Spleen (tissue), 13 donors: ENCODE results near the gene HPDL. TPM values are rescaled to one million over a fixed set of nuclear protein-coding genes. Genes with fewer than 3 reads are reported as not detected.
"Not testable (repeated sequence)": the region's sequence is repeated elsewhere in the genome, so short reads cannot be mapped to it uniquely, and the experiment has no call there.

Experiments used
- DNase-seq: peaks from one replicate; pipeline ENCODE4 v3.0.0-alpha.2; 2020
- H3K27ac ChIP-seq, 8 donors: fragments of 200-600 bp; sonication (generic) in 7 of 8; 1 replicate in 4 of 8; 2 replicates in 4 of 8; pipeline versions ENCODE4 v1.5.0 to v1.8.0; 2016 to 2021; ENCODE audit warnings: inconsistent platforms in 4 of 8, mild to moderate bottlenecking in 4 of 8, moderate library complexity in 1 of 8
- H3K27me3 ChIP-seq, 7 donors: fragments of 200-600 bp; sonication (generic) in 6 of 7; replicated peaks in 1 of 7; 1 replicate in 4 of 7; 2 replicates in 3 of 7; pipeline versions ENCODE4 v1.5.0 to v1.8.0; 2016 to 2021; ENCODE audit warnings: inconsistent platforms in 3 of 7, mild to moderate bottlenecking in 1 of 7
- H3K36me3 ChIP-seq, 6 donors: fragments of 200-600 bp; sonication (generic) in 5 of 6; 1 replicate in 4 of 6; 2 replicates in 2 of 6; pipeline versions ENCODE4 v1.5.0 to v1.8.0; 2016 to 2021; ENCODE audit warnings: inconsistent platforms in 2 of 6
- H3K4me1 ChIP-seq, 6 donors: fragments of 200-600 bp; sonication (generic) in 5 of 6; 1 replicate in 3 of 6; 2 replicates in 3 of 6; pipeline versions ENCODE4 v1.5.0 to v1.8.0; 2016 to 2021; ENCODE audit warnings: inconsistent platforms in 3 of 6
- H3K4me3 ChIP-seq, 8 donors: fragments of 200-600 bp; sonication (generic) in 7 of 8; 1 replicate in 4 of 8; 2 replicates in 4 of 8; pipeline versions ENCODE4 v1.5.0 to v1.8.0; 2016 to 2021; ENCODE audit warnings: inconsistent platforms in 4 of 8, mild to moderate bottlenecking in 4 of 8, moderate library complexity in 2 of 8
- H3K9me3 ChIP-seq, 8 donors: fragments of 200-600 bp; sonication (generic) in 7 of 8; 1 replicate in 4 of 8; 2 replicates in 4 of 8; pipeline versions ENCODE4 v1.5.0 to v1.8.0; 2016 to 2021; ENCODE audit warnings: inconsistent platforms in 4 of 8
- CTCF ChIP-seq, 11 experiments: fragments of 200-600 bp in 7 of 11; fragments of 450-650 bp in 4 of 11; sonication (generic) in 4 of 11; IDR thresholded peaks in 8 of 11; conservative IDR thresholded peaks in 3 of 11; 1 replicate in 7 of 11; 2 replicates in 4 of 11; pipeline versions ENCODE4 v1.4.0 to v1.8.0; 2016 to 2021; ENCODE audit warnings: antibody characterized with exemption in 11 of 11, inconsistent platforms in 4 of 11, mild to moderate bottlenecking in 1 of 11
- POLR2A ChIP-seq, 3 donors: fragments of 450-650 bp; IDR thresholded peaks; one replicate each; pipeline ENCODE4 v1.5.1; 2017; ENCODE audit warnings: antibody characterized with exemption in 3 of 3, mild to moderate bottlenecking in 1 of 3
- POLR2AphosphoS5 ChIP-seq, 3 donors: sonication (generic); formaldehyde crosslinking; IDR thresholded peaks; one replicate each; pipeline ENCODE4 v1.5.1; 2017; ENCODE audit warnings: antibody characterized with exemption in 3 of 3
- WGBS, 5 donors: extraction: QIAGEN DNeasy Blood & Tissue Kit in 3 of 5; methylation state at CpG; one replicate each; pipeline versions ENCODE4 v1.1.5 to v1.1.7; 2013 to 2018; 5-methylcytosine and 5-hydroxymethylcytosine counted together
- intact Hi-C: fragments of 100-400 bp; cut with DNase I; formaldehyde crosslinking; loops from one replicate; pipeline ENCODE4 v1.15.0; 2023; ENCODE audit warnings: low total_unique reads
- long read RNA-seq, 2 donors: transcript quantifications; one replicate each; lab custom pipeline, GENCODE V29; 2026
- polyA plus RNA-seq, 3 donors: library from polyadenylated mRNA; stranded (reverse); fragments of 200-250 nt; gene quantifications; one replicate each; pipeline ENCODE4 v1.2.1, GENCODE V29; 2013
- total RNA-seq, 7 donors: library from RNA; depleted of rRNA in 3 of 7; stranded (reverse); fragments of >200 nt in 3 of 7; fragmentation: NEBNext Ultra II Directional in 4 of 7; extraction: Animal tissue kit (Norgen Biotek cat#: 25700) in 4 of 7; gene quantifications; one replicate each; pipeline versions ENCODE4 v1.1.0 to v1.2.1, GENCODE V29; 2016 to 2021
- donor health status: healthy with polysubstance abuse.
- donor health status: DM: no; HTN: no; CAD: no; lungs with moderate emphysema.
- donor health status: DM: no; HTN: no; CAD: no.
- donor health status: Bipolar disorder and iron deficiency.
- donor health status: healthy.
- donor health status: DM: no; HTN: no; CAD: no.
- donor health status: DM: yes; HTN: yes; CAD: no.

Gene HPDL
- total RNA-seq (1 to 10 TPM in 4 of 7 donors, under 1 TPM in 3; 0.73 to 3.7 (median 1.3) TPM), polyA plus RNA-seq (1 to 10 TPM; 2.3 to 4.6 (median 3.5) TPM)
- long read RNA-seq, donor 1, partial matches to known transcripts = 0 of 4 reads
- long read RNA-seq, donor 1, other reads (novel, unspliced or antisense) = 0 of 4 reads
- long read RNA-seq, donor 2, partial matches to known transcripts = 0 of 2 reads
- long read RNA-seq, donor 2, other reads (novel, unspliced or antisense) = 0 of 2 reads

GRCh38 chr1:45326627-45327623, at the start of gene HPDL:
Gene HPDL (plus strand): TSS chr1:45326895. CDS start chr1:45327149, 254 bp downstream.
- DNase-seq = peak; percentile 89
- Histone ChIP-seq H3K4me3 (peak within 1 kb of the TSS; percentile 45 to 82 (median 51)), H3K9me3 (no peaks in the 10 kb centered on the region), H3K27ac (peak within 1 kb of the TSS in 4 of 8 donors; percentile 9 to 47 (median 18)), H3K36me3 (peaks cover 0 to 36% (median 18%) of the 10 kb centered on the region in 6 donors), H3K4me1 (peaks cover 7 to 31% (median 25%) of the 10 kb centered on the region in 6 donors), H3K27me3 (peaks cover 0 to 8% (median 0%) of the 10 kb centered on the region in 7 donors)
- 3 to 16% (median 10%) methylated on average over 39 to 96 of the region's 96 CpGs for WGBS, 5 donors
- TF ChIP-seq POLR2AphosphoS5 (IDR thresholded peaks at IDR 0.05) (peak; percentile 27 to 70 (median 68)), CTCF (IDR thresholded peaks at IDR 0.05 in 8 of 11, conservative IDR thresholded peaks at IDR 0.05 in 3 of 11) (no peak)
- intact Hi-C loops = no loop called here

- Histone ChIP-seq H3K4me3 (no peak overlapping the region), H3K4me1 (no peaks in the 10 kb centered on the region), H3K36me3 (no peaks in the 10 kb centered on the region), H3K27me3 (no peaks in the 10 kb centered on the region), H3K9me3 (peaks cover 0 to 3% (median 0%) of the 10 kb centered on the region in 8 donors), H3K27ac (no peak overlapping the region)
- 22 to 39% (median 30%) methylated on average over 3 of the region's 3 CpGs for WGBS, 5 donors
- TF ChIP-seq CTCF (IDR thresholded peaks at IDR 0.05 in 8 of 11, conservative IDR thresholded peaks at IDR 0.05 in 3 of 11) (no peak), POLR2AphosphoS5 (IDR thresholded peaks at IDR 0.05) (no peak), POLR2A (IDR thresholded peaks at IDR 0.05) (no peak)
- intact Hi-C loops = no loop called here
- DNase-seq = no peak
Observed at GRCh38 chr1:45282351-45282750, 44.3 kb upstream of the HPDL start.

GRCh38 chr1:45284858-45285257, 41.8 kb upstream of the HPDL start:
- H3K36me3 ChIP-seq, intact Hi-C loops: not testable (repeated sequence)
- WGBS, 5 donors = 81 to 89% (median 85%) methylated on average over 9 of the region's 9 CpGs

GRCh38 chr1:45286521-45286920, 40.2 kb upstream of the HPDL start:
- H3K36me3 ChIP-seq, H3K4me3 ChIP-seq, DNase-seq, intact Hi-C loops, H3K9me3 ChIP-seq, H3K27ac ChIP-seq, H3K27me3 ChIP-seq, H3K4me1 ChIP-seq: not testable (repeated sequence)
- WGBS, 5 donors = 67 to 88% (median 86%) methylated on average over 2 to 3 of the region's 3 CpGs

More at GRCh38 chr1:45284858-45285257, 41.8 kb upstream of the HPDL start:
- not testable (repeated sequence) for H3K4me3 ChIP-seq, H3K27me3 ChIP-seq, H3K9me3 ChIP-seq, DNase-seq, H3K4me1 ChIP-seq, H3K27ac ChIP-seq

GRCh38 chr1:45291002-45291401, 35.7 kb upstream of the HPDL start:
- H3K9me3 ChIP-seq, H3K36me3 ChIP-seq, H3K4me1 ChIP-seq, DNase-seq, H3K4me3 ChIP-seq, H3K27me3 ChIP-seq, H3K27ac ChIP-seq, intact Hi-C loops: not testable (repeated sequence)
- 83 to 89% (median 85%) methylated on average over 6 of the region's 6 CpGs for WGBS, 5 donors
